ENCODE results near the gene ACAA1. TPM values are rescaled to one million over a fixed set of nuclear protein-coding genes. Genes with fewer than 3 reads are reported as not detected.

ACAA1 gene
- total and polyA plus RNA-seq, 10 of the 15 experiments (the other 5 are each of a cell fraction or from before 2014, with no cell fraction given): 5.7 to 85.4 (median 60.6) TPM

DNA sequence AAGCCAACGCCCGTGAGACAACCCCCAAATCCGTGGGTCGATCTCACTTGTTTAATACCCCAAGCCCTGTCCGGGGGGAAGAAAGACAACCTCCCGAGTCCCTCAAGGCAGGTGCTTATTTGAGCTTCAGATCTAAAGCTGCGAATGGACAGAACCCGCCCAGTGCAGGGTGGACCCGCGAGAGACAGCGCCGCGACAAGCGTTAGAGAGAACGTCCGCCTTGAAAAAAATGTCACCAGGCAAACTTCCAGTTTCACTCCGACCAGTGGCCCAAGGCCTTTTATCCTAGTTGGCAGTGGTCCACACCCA lies 27.7 kb upstream of the ACAA1 start (continued):
- TF ChIP-seq, protein P1, sequence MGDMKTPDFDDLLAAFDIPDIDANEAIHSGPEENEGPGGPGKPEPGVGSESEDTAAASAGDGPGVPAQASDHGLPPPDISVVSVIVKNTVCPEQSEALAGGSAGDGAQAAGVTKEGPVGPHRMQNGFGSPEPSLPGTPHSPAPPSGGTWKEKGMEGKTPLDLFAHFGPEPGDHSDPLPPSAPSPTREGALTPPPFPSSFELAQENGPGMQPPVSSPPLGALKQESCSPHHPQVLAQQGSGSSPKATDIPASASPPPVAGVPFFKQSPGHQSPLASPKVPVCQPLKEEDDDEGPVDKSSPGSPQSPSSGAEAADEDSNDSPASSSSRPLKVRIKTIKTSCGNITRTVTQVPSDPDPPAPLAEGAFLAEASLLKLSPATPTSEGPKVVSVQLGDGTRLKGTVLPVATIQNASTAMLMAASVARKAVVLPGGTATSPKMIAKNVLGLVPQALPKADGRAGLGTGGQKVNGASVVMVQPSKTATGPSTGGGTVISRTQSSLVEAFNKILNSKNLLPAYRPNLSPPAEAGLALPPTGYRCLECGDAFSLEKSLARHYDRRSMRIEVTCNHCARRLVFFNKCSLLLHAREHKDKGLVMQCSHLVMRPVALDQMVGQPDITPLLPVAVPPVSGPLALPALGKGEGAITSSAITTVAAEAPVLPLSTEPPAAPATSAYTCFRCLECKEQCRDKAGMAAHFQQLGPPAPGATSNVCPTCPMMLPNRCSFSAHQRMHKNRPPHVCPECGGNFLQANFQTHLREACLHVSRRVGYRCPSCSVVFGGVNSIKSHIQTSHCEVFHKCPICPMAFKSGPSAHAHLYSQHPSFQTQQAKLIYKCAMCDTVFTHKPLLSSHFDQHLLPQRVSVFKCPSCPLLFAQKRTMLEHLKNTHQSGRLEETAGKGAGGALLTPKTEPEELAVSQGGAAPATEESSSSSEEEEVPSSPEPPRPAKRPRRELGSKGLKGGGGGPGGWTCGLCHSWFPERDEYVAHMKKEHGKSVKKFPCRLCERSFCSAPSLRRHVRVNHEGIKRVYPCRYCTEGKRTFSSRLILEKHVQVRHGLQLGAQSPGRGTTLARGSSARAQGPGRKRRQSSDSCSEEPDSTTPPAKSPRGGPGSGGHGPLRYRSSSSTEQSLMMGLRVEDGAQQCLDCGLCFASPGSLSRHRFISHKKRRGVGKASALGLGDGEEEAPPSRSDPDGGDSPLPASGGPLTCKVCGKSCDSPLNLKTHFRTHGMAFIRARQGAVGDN (IDR thresholded peaks at IDR 0.05): peak; percentile 87
- TF ChIP-seq POLR2AphosphoS5 (IDR thresholded peaks at IDR 0.05; ENCODE audit: low read length) (peak; percentile 65; the same call in 1 of the 2 replicates), TAF1 (IDR thresholded peaks at IDR 0.05; ENCODE audit: borderline replicate concordance, low read depth, low read length) (peak; percentile 58; the same call in 1 of the 2 replicates)

DNA sequence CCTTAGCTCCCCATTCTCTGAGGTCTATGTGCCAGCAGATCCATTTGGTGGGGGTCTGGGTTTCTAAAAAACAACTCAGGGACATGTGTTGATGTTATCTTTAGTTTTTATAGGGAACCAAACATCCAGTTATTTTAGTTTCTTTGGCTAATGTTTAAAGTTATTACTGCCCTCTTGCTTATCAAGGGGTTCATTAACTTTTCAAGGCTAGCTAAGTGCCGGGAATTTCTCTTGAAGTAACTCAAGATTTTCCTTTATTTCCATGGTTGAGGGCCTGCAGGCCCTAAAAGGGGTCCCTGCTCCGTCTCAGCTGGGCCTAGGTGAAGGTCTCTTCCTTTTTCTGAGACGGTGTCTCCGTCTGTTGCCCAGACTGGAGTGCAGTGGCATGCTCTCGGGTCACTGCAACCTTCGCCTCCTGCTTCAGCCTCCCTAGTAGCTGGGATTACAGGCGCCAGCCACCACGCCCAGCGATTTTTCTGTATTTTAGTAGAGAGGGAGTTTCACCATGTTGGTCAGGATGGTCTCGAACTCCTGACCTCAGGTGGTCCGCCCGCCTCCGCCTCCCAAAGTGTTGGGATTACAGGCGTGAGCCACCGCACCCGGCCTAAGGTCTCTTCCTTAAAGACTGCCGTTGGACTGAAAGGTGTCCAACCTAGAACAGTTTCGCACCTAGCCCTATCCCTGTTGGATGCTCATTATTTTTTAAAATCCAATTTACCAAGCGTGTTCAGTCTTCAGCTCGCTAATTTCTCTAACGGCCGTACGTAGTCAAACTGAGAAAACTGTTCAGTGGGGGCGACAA lies 27.1 kb upstream of the ACAA1 start:
- in situ Hi-C loops (cut with MboI) (no loop called here), intact Hi-C loops (cut with micrococcal nuclease; ENCODE audit: unreplicated experiment) (no loop called here)
- Histone ChIP-seq H3K79me2 (ENCODE audit: control insufficient read depth, insufficient read depth, low read length) (peaks cover 37% of the 10 kb centered on the region), H3K9me3 (replicated peaks; ENCODE audit: control insufficient read depth, insufficient read depth, low read length) (peaks cover 2% of the 10 kb centered on the region; the same call in 1 of the 3 replicates), H3K36me3 (ENCODE audit: control insufficient read depth in 2 of 2, insufficient read depth in 2 of 2, low read length in 1 of 2) (no peaks in the 10 kb centered on the region), H3K4me1 (ENCODE audit: control insufficient read depth, insufficient read depth, low read length) (peaks cover 4% of the 10 kb centered on the region; the same call in 1 of the 2 replicates), H3K27ac (ENCODE audit: control insufficient read depth, insufficient read depth) (peak overlapping the region; percentile 100), H4K20me1 (ENCODE audit: control insufficient read depth, insufficient read depth) (0 out of 2 replicates have a peak, but pooled peaks cover 4% of the 10 kb centered on the region), H3K4me3 (peak overlapping the region; percentile 77), H3K4me2 (ENCODE audit: control insufficient read depth, insufficient read depth) (peak overlapping the region; percentile 72), H2AFZ (ENCODE audit: control insufficient read depth, low read depth, low read length) (peak overlapping the region; percentile 90), H3K9ac (ENCODE audit: control insufficient read depth, insufficient read depth, low read length) (peak overlapping the region; percentile 92), H3K27me3 (replicated peaks in 1 of 2; ENCODE audit: control insufficient read depth in 2 of 2, insufficient read depth in 2 of 2, low read length in 1 of 2) (no peaks in the 10 kb centered on the region)
- no peak for ATAC-seq
- FAIRE-seq: no peak
- TSS peak; percentile 97 for BruUV-seq (replicated peaks)
- ChIA-PET POLR2A (interaction anchor here (0.7 to 6.1 kb wide), 8 partner anchors 9 to 1172 kb away, joined by 3 to 146 read pairs (median 4); partner anchors contain the start of genes ACAA1 and MYD88), RAD21 (ENCODE audit: unreplicated experiment) (interaction anchor here (1.0 to 5.5 kb wide), 9 partner anchors 8 to 60 kb away, joined by 3 to 62 read pairs (median 10); partner anchors contain the start of genes ACAA1 and MYD88), SMC1A (ENCODE audit: uncharacterized antibody, unreplicated experiment) (interaction anchor here (0.9 to 5.8 kb wide), 10 partner anchors 8 to 182 kb away, joined by 4 to 92 read pairs (median 6); partner anchors contain the start of genes ACAA1, MYD88 and XYLB), CTCF (interaction anchor here (0.8 to 6.1 kb wide), 11 partner anchors 8 to 183 kb away, joined by 3 to 74 read pairs (median 5); partner anchors contain the start of genes ACAA1, MYD88 and XYLB)
- DNase-seq (ENCODE audit: low read depth, low spot score): no peak
- 10% methylated on average over 24 of the region's 24 CpGs for WGBS (ENCODE audit: insufficient coverage, insufficient replicate concordance, low lambda C conversion rate, missing lambda C conversion rate)
- TF ChIP-seq ESRRA (IDR thresholded peaks at IDR 0.05; ENCODE audit: low read length): no peak
- no peak for TF ChIP-seq SUPT20H (IDR thresholded peaks at IDR 0.05; ENCODE audit: borderline replicate concordance, control insufficient read depth, low read depth, low read length)
- TF ChIP-seq, protein P2, sequence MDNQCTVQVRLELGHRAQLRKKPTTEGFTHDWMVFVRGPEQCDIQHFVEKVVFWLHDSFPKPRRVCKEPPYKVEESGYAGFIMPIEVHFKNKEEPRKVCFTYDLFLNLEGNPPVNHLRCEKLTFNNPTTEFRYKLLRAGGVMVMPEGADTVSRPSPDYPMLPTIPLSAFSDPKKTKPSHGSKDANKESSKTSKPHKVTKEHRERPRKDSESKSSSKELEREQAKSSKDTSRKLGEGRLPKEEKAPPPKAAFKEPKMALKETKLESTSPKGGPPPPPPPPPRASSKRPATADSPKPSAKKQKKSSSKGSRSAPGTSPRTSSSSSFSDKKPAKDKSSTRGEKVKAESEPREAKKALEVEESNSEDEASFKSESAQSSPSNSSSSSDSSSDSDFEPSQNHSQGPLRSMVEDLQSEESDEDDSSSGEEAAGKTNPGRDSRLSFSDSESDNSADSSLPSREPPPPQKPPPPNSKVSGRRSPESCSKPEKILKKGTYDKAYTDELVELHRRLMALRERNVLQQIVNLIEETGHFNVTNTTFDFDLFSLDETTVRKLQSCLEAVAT (IDR thresholded peaks at IDR 0.05): peak; percentile 93
- TF ChIP-seq, protein P3, sequence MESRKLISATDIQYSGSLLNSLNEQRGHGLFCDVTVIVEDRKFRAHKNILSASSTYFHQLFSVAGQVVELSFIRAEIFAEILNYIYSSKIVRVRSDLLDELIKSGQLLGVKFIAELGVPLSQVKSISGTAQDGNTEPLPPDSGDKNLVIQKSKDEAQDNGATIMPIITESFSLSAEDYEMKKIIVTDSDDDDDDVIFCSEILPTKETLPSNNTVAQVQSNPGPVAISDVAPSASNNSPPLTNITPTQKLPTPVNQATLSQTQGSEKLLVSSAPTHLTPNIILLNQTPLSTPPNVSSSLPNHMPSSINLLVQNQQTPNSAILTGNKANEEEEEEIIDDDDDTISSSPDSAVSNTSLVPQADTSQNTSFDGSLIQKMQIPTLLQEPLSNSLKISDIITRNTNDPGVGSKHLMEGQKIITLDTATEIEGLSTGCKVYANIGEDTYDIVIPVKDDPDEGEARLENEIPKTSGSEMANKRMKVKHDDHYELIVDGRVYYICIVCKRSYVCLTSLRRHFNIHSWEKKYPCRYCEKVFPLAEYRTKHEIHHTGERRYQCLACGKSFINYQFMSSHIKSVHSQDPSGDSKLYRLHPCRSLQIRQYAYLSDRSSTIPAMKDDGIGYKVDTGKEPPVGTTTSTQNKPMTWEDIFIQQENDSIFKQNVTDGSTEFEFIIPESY (IDR thresholded peaks at IDR 0.05): 0 out of 2 replicates have a peak, but pooled peaks have one; percentile 48
- TF ChIP-seq, protein P4, sequence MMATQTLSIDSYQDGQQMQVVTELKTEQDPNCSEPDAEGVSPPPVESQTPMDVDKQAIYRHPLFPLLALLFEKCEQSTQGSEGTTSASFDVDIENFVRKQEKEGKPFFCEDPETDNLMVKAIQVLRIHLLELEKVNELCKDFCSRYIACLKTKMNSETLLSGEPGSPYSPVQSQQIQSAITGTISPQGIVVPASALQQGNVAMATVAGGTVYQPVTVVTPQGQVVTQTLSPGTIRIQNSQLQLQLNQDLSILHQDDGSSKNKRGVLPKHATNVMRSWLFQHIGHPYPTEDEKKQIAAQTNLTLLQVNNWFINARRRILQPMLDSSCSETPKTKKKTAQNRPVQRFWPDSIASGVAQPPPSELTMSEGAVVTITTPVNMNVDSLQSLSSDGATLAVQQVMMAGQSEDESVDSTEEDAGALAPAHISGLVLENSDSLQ (IDR thresholded peaks at IDR 0.05): no peak
- 0 out of 2 replicates have a peak, but pooled peaks have one; percentile 9 for TF ChIP-seq BCL11A (IDR thresholded peaks at IDR 0.05; ENCODE audit: low read depth, low read length)
- 0 out of 4 replicates have a peak, but pooled peaks of 1 of the 2 experiments have one; percentile 9 for TF ChIP-seq IKZF2 (IDR thresholded peaks at IDR 0.05)
- TF ChIP-seq ZBED1 (IDR thresholded peaks at IDR 0.05; ENCODE audit: borderline replicate concordance): no peak
- no peak for TF ChIP-seq ASH2L (IDR thresholded peaks at IDR 0.05; ENCODE audit: borderline replicate concordance, low read depth)

Data from GM12878 (cell line).